Measurements from ENCODE around the gene XYLT2.

The XYLT2 gene

DNA sequence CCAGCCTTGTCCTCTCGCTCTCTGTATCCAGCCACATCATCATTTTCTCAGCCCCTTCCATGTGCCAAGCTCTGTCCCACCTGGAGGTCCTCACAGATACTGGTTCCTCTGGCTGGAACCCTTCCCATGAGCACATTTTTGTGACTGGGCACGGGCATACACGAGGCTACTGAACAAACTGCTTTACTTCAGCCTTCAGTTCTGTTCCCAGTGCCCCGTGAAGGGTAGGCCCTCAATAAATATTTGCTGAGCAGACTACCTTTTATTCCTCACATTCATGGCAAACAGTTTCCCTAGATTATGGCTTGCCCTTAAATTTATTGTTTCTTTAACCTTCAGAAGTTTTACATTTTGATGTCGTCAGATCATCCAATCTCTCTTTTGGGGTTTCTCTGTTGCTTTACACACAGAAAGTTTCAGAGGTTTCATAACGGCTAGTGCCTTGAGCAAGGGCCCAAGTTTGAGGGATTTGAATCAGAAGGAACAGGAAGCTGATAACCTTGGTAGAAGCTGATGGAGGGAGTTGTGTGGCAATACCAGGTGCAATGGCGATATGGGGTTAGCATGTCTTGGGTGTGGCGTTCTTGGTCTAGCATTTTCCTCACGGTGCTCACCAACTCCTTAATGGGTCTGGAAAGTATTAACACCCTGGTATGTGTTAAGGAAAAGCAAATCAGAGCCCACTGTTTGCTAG, 43.9 kb upstream of the XYLT2 start:
- Histone ChIP-seq H3K27me3 (ENCODE audit: insufficient read depth, poor library complexity, severe bottlenecking) (no peaks in the 10 kb centered on the region), H3K4me1 (ENCODE audit: insufficient read depth, poor library complexity, severe bottlenecking) (no peaks in the 10 kb centered on the region), H3K36me3 (ENCODE audit: low read depth) (no peaks in the 10 kb centered on the region), H3K27ac (ENCODE audit: poor library complexity, severe bottlenecking) (no peak overlapping the region), H3K9me3 (ENCODE audit: severe bottlenecking) (no peaks in the 10 kb centered on the region), H3K4me3 (ENCODE audit: severe bottlenecking) (no peak overlapping the region)
- no peak for TF ChIP-seq CTCF (IDR thresholded peaks at IDR 0.05; ENCODE audit: poor library complexity, severe bottlenecking)
- ATAC-seq (ENCODE audit: low read depth) = no peak
- DNase-seq (ENCODE audit: low spot score) = no peak

DNA sequence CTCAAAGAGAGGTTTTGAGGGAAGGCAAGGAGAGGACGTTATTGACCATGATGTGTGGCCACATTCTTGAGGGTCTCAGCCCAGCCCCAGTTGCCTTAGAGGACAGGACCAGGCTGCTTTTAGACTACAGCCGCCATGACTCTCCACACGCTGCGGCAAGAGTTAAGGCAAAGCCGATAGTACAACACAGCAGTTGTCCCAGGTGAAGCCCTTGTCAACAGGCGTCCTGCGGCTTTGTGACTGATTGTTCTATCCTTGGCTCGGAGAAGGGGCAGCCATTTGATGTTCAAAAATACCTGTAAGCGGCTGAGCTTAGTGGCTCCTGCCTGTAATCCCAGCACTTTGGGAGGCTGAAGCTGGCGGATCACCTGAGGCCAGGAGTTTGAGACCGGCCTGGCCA, 42.9 kb upstream of the XYLT2 start:
- ATAC-seq (ENCODE audit: low read depth) = no peak
- no peaks in the 10 kb centered on the region for H3K27me3 ChIP-seq (ENCODE audit: insufficient read depth, poor library complexity, severe bottlenecking)
- no peak for DNase-seq (ENCODE audit: low spot score)

DNA sequence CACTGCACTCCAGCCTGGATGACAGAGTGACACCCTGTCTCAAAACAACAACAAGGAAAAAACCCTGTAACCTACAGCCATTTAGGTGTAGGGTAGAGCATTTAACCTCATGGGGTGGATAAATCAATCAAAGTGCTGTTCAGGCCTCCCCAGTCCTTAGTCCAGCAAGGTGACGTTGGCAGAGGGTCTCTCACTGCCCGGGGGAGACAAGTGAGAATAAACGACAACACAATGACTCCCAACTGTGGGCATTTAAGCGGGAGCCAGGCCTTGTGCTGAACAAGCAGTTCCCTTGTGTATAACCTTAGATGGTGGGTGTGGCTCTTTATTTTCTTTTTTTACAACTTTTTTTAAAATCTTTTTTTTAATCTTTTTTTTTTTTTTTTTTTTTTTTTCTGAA, 42.3 kb upstream of the XYLT2 start:
- H3K9me3 ChIP-seq (ENCODE audit: severe bottlenecking) = no peaks in the 10 kb centered on the region
- DNase-seq (ENCODE audit: low spot score) (no peak), ATAC-seq (ENCODE audit: low read depth) (no peak)
- H3K4me1 ChIP-seq (ENCODE audit: insufficient read depth, poor library complexity, severe bottlenecking) = no peaks in the 10 kb centered on the region
- H3K4me3 ChIP-seq (ENCODE audit: severe bottlenecking) = no peak overlapping the region
- H3K27me3 ChIP-seq (ENCODE audit: insufficient read depth, poor library complexity, severe bottlenecking) = no peaks in the 10 kb centered on the region
- no peaks in the 10 kb centered on the region for H3K36me3 ChIP-seq (ENCODE audit: low read depth)
- no peak for TF ChIP-seq CTCF (IDR thresholded peaks at IDR 0.05; ENCODE audit: poor library complexity, severe bottlenecking)
- H3K27ac ChIP-seq (ENCODE audit: poor library complexity, severe bottlenecking) = no peak overlapping the region

More for the DNA sequence above, 42.9 kb upstream of the XYLT2 start:
- Histone ChIP-seq H3K4me3 (ENCODE audit: severe bottlenecking) (no peak overlapping the region), H3K27ac (ENCODE audit: poor library complexity, severe bottlenecking) (no peak overlapping the region), H3K4me1 (ENCODE audit: insufficient read depth, poor library complexity, severe bottlenecking) (no peaks in the 10 kb centered on the region), H3K9me3 (ENCODE audit: severe bottlenecking) (no peaks in the 10 kb centered on the region), H3K36me3 (ENCODE audit: low read depth) (no peaks in the 10 kb centered on the region)
- no peak for TF ChIP-seq CTCF (IDR thresholded peaks at IDR 0.05; ENCODE audit: poor library complexity, severe bottlenecking)

DNA sequence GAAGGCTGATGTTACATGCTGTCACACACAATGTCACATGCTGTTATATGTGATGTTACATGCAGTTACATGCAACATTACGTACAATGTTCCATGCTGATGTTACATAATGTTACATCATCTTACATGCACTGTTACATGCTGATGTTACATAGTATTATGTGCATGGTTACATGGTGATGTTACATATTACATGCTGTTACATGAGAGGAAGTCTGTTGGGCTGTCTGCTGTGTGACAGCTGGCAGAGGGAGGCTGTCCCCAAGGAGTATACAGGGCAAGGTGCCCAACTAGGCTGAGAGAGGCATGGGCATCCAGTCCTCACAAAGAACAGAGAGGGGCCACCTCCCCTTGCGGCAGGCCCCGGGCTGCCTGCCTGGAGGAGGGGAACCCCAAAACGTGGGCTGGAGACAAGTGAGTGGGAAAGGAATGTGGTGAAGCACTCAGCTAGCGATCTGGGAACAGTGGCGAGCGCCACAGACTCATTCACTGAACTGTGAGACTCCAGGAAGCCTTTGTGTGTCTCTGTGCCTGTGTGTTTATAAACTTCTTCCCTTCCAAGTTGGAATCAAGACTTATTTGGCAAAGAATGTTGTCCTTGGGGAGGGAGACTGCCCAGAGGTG, 41.0 kb upstream of the XYLT2 start:
- Histone ChIP-seq H3K9me3 (ENCODE audit: severe bottlenecking) (no peaks in the 10 kb centered on the region), H3K27ac (ENCODE audit: poor library complexity, severe bottlenecking) (no peak overlapping the region), H3K36me3 (ENCODE audit: low read depth) (no peaks in the 10 kb centered on the region), H3K4me1 (ENCODE audit: insufficient read depth, poor library complexity, severe bottlenecking) (no peaks in the 10 kb centered on the region), H3K4me3 (ENCODE audit: severe bottlenecking) (no peak overlapping the region), H3K27me3 (ENCODE audit: insufficient read depth, poor library complexity, severe bottlenecking) (no peaks in the 10 kb centered on the region)
- ATAC-seq (ENCODE audit: low read depth) (no peak), DNase-seq (ENCODE audit: low spot score) (no peak)
- no peak for TF ChIP-seq CTCF (IDR thresholded peaks at IDR 0.05; ENCODE audit: poor library complexity, severe bottlenecking)

GRCh38 chr17:50307654-50308053, 38.3 kb upstream of the XYLT2 start:
- no peak for TF ChIP-seq CTCF (IDR thresholded peaks at IDR 0.05; ENCODE audit: poor library complexity, severe bottlenecking)
- Histone ChIP-seq H3K4me1 (ENCODE audit: insufficient read depth, poor library complexity, severe bottlenecking) (no peaks in the 10 kb centered on the region), H3K27ac (ENCODE audit: poor library complexity, severe bottlenecking) (no peak overlapping the region), H3K27me3 (ENCODE audit: insufficient read depth, poor library complexity, severe bottlenecking) (no peaks in the 10 kb centered on the region), H3K36me3 (ENCODE audit: low read depth) (no peaks in the 10 kb centered on the region), H3K9me3 (ENCODE audit: severe bottlenecking) (no peaks in the 10 kb centered on the region), H3K4me3 (ENCODE audit: severe bottlenecking) (no peak overlapping the region)
- ATAC-seq (ENCODE audit: low read depth) (no peak), DNase-seq (ENCODE audit: low spot score) (no peak)

Data from RWPE2 (cell line).